GM19239 (cell line): ENCODE measurements around the gene ADGRD1.

Experiments
- DNase-seq: peaks from one replicate; pipeline ENCODE4 v3.0.0; 2011; ENCODE audit warnings: low spot score; ENCODE audit not compliant: insufficient read length
- FAIRE-seq: peaks from 2 replicates; lab custom pipeline; 2011; peaks lifted over from hg19 to GRCh38; lab: Jason Lieb, UNC

The ADGRD1 gene

DNA sequence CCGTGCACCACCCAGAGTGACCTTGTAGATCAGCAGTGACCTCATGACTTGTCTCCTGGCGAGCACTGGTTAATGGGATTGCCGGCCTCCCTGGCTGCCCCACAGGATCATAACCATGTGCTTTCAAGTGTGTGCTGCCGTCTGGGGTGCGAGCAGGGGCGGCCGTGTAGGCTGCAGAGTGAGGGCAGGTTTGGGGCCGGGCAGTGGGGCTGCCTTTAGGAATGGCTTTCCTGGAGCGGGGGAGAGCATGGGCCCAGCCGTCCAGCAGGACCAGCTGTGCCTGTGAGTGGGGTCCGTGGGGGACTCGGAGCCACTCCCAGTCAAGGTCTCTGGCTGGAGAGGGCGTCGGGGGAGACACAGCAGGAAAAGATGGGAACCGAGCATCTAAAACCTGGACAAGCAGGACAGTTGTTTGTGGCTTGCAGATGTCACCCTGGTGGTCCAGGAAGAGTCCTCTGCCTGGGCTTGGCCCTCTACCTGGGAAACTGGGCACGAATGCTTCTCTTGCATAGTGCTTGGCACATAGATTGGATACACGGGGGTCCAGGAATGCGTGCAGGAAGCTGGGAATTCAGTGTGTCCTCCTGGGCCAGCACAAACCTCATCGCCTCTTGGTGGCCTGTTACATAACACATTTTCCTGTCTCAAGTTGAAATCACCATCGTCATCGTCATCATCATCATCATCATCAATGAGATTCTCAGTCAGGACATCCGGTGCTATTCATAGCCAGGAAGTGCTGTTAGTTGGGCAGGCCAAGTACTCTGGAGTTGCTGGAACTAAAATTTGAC lies 96.0 kb downstream of the ADGRD1 start:
- DNase-seq: no peak
- no peak for FAIRE-seq

- FAIRE-seq (no peak), DNase-seq (no peak)
These were observed 96.9 kb downstream of the ADGRD1 start for GRCh38 chr12:131050463-131051154.

GRCh38 chr12:131051155-131051473 lies 97.4 kb downstream of the ADGRD1 start:
- DNase-seq (no peak), FAIRE-seq (no peak)

DNA sequence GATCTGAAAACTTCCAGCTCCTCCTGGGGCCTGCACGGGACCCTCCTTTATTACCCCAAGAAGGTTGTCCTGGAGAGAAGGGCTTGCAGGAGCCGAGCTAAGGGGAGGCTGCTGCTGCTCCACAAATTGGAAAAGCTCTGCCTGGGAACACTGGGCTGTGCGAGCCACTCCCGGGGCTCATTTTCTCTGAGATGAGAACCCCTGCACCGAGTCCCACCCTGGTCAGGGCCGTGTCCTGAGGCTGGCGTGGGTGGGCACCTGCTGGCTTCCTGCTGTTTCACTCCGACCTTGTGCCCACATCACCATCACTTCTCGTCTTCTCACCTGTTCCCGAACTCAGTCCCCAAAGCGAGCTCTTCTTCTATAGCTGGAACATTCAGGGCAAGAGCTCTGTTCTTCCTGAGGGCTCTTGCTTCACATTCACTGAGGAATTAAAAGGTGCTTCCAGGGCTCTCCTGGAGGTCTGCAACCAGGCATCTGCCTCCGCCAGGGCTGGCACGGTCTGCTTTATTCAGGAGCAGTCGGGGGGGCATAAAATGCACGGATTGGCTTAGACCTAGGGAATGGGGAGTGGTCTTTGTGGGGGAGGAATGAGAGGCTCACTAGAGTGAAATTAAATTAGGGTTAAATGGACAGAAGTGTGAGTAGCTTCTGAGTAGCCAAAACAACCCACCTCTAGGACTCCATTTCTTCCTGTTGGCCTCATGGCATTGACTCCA lies 98.5 kb downstream of the ADGRD1 start:
- FAIRE-seq: no peak
- no peak for DNase-seq

GRCh38 chr12:131052929-131053328 lies 99.2 kb downstream of the ADGRD1 start:
- FAIRE-seq (no peak), DNase-seq (no peak)

- FAIRE-seq (no peak), DNase-seq (no peak)
These were observed 99.9 kb downstream of the ADGRD1 start for GRCh38 chr12:131053567-131053966.

DNA sequence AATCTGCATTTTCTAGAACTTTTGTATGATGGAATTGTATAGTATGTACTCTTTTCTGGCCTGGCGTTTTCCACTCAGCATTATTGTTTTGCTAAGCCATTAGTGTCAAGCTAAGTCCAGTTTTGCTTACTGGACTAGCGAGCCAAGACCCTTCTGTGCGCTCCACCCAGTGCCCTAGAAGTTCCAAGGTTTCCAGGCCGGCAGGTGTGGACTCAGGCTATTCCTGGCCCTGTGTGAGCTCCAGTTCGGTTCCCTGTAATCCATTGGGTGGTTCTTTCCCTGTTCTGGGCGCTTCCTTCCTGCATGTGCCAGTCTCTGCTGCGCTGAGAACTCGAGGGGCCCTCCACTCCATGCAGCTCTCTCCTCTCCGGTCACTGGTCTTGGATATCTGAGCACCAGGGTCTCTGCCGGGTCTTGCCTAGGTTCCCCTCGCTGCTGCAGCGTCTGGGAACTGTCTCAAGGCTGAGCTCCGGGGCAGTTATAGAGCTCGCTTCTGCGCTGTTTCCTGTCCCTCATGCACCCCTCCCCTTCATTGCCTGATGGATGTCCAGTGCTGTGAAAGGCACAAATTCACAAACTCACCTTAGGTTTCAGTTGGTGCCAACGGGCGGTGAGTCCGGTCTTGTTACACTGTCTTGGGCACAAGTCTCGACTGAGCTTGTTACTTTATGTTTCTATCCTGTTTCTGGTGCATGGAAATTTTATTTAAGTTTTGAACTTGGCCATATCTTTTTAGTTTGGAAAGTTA lies 100.8 kb downstream of the ADGRD1 start:
- FAIRE-seq (no peak), DNase-seq (no peak)

- no peak for FAIRE-seq
- no peak for DNase-seq
These were observed 101.4 kb downstream of the ADGRD1 start for GRCh38 chr12:131055093-131055465.

DNA sequence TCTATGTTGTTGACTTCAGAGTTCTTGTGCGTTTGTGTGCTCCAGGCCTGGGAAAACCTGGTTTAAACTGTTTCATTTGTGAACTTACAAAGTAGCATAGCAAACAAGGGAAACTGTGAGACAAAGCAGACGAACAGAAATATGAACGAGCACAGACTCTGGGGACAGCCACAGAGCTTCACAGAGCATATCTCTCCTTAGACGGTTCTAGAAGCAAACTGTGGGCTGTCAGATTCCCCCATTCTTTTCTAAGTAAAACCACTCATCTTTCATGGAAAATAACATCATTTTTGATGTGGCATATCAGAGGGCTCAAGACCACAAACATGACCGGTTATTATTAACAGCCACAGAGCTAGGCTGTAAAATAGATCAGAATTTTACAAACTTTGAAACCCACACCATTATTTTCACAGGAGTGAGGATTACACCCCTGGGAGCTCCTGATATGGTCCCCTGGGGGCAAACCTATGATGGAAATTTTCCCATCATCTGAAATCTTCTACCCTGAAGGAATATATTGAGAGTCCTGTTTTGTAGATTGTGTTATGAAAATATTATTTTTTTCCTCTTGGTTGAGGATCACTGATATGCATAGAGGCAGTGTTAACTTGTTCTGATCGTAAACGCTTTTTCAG lies 102.0 kb downstream of the ADGRD1 start:
- DNase-seq (no peak), FAIRE-seq (no peak)

GRCh38 chr12:131056626-131057025 lies 102.9 kb downstream of the ADGRD1 start:
- no peak for DNase-seq
- no peak for FAIRE-seq

DNA sequence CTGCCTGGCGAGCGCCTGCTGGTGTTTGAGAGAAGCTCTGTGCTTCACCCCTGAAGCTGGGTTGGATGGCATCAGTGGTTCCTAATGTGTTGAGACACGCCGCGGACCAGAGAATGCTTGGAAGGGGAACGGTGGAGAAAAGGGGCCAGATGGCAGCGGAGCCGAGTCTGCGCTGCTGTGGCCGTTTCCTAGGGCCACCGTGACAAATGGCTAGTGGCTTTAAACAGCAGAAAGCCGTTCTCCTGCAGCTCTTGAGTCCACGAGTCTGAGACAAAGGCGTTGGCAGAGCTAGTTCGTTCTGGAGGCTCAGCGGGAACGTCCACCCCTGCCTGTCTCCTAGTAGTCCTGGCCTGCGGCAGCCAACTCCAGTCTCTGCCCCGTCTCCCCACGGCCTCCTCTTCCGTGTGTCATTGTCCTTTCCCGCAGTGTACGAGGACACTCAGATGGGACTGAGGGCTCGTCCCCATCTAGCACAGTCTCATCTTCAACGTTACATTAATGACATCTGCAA lies 103.6 kb downstream of the ADGRD1 start:
- FAIRE-seq (no peak), DNase-seq (no peak)

- no peak for DNase-seq
- FAIRE-seq: no peak
These were observed 104.2 kb downstream of the ADGRD1 start for GRCh38 chr12:131057722-131058515.

DNA sequence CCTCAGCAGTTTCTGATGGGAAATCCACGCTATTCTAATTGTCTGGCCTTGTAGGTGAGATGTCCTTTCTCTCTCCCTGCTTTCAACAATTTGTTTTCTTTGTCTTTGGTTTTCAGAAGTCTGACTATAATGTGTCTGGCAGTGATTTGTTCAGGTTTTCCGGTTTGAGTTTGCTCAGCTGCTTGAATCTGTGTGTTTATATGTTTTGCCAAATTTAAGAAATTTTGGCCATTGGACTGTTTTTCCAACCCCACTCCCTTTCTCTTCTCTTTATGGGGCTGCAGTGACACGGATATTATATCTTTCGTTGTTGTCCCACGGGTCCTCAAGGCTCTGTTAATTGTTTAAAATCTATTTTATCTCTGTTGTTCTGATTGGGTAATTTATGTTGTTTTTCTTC lies 105.0 kb downstream of the ADGRD1 start:
- FAIRE-seq: no peak
- no peak for DNase-seq

DNA sequence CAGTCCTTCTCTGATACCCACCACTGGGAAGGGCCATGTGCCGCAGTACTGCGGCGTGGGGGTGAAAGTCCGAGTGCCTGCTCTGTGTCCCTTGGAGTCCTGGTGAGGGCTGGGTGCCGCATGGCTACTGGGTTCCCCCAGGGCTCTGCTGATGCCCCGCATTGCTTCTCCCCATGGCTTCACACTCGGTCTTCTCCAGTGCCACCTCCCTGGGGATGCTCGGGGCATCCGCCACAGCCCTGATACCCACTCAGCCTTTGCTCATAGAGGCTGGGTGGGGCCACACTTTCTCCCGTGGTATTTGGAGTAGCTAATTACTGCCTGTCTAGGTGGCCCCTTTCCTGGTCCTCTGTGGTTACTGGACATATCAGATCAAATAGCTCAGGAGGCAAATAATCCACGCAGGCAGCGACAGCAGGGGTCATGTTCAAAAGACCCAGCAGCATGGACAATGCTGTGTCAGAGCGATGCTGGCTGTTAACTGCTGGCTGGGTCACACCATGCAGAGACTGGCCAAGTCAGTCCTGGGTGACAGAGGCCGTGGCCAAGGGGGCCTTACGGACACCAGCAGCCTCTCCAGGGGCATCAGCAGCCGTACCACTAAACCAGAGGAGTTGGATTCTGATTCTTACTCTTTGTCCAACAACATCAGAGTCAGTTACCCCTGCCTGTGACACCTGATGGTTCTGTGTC lies 106.5 kb downstream of the ADGRD1 start:
- no peak for DNase-seq
- no peak for FAIRE-seq

- FAIRE-seq (no peak), DNase-seq (no peak)
These were observed 107.5 kb downstream of the ADGRD1 start for GRCh38 chr12:131061041-131061806.

- DNase-seq: no peak
- no peak for FAIRE-seq
These were observed 109.7 kb downstream of the ADGRD1 start for GRCh38 chr12:131063413-131063812.

DNA sequence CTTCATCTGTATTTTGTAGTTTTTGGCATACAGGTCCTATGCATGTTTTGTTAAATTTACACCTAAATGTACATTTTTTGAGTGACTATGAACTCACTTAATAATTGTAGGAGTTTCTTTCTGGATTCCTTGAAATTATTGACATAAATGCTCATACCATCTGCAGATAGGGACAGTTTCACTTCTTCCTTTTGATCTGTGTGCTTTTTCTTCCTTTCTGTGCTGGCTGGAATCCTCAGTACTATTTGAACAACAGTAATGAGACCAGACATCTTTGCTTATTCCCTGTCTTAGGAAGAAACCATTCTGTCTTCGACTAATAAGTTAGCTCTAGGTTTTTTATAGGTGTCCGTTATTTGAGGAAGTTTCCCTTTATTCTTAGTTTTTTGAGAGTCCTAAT lies 110.3 kb downstream of the ADGRD1 start:
- no peak for DNase-seq
- peak; percentile 57 for FAIRE-seq

DNA sequence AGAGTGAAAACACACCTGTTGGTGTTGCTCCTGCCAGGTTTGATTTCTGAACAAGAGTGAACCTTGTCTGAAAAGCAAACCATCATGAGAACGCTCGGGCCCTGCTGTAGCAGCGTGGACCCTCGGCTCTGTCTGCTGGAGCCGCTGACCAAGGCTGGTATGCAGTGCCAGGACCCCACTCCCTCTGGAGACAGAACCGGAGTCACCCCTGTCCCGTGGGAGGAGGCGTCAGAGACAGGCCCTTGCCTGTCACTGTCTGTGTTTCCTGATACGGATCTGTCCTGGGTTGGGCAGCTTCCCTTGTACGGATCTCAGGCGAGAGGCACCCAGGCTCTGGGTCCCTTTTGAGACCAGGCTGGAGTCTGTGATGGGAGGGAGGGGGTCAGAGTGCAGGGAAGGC lies 111.6 kb downstream of the ADGRD1 start:
- FAIRE-seq (no peak), DNase-seq (no peak)
